Astrocyte of the cerebellum (primary cell): Measurements from ENCODE around the gene CAPN12.

Experiments
- DNase-seq: peaks from one replicate; pipeline ENCODE4 v3.0.0-alpha.2; 2011; ENCODE audit warnings: low read depth
- H3K4me3 ChIP-seq: 2 replicates; pipeline ENCODE4 v1.5.1; 2011; ENCODE audit warnings: mild to moderate bottlenecking, low read depth, low read length, moderate library complexity
- CTCF ChIP-seq: IDR thresholded peaks from 2 replicates; pipeline ENCODE4 v1.5.1; 2012; ENCODE audit warnings: low read length, low read depth, moderate library complexity, mild to moderate bottlenecking; ENCODE audit errors: missing control alignments
- in situ Hi-C: cut with HindIII; loops from 2 replicates; pipeline ENCODE4 v1.10.0; 2017; ENCODE audit warnings: low sequenced_read_pairs

The CAPN12 gene

GRCh38 chr19:38695832-38696728, 48.2 kb downstream of the CAPN12 start:
- DNase-seq: no peak
- H3K4me3 ChIP-seq: no peak overlapping the region
- in situ Hi-C loops: no loop called here
- no peak for TF ChIP-seq CTCF

- in situ Hi-C loops: no loop called here
- no peak overlapping the region for H3K4me3 ChIP-seq
- no peak for TF ChIP-seq CTCF
- no peak for DNase-seq
Measured at GRCh38 chr19:38695317-38695683, 49.0 kb downstream of the CAPN12 start.

- no peak for TF ChIP-seq CTCF
- peak; percentile 39 for DNase-seq
- in situ Hi-C loops: no loop called here
- H3K4me3 ChIP-seq: no peak overlapping the region
Measured at GRCh38 chr19:38693380-38694223, 50.7 kb downstream of the CAPN12 start.

- no peak for DNase-seq
- H3K4me3 ChIP-seq: no peak overlapping the region
- in situ Hi-C loops: no loop called here
- TF ChIP-seq CTCF: no peak
Measured at GRCh38 chr19:38692458-38693379, 51.6 kb downstream of the CAPN12 start.

- no peak for TF ChIP-seq CTCF
- H3K4me3 ChIP-seq: no peak overlapping the region
- peak; percentile 59 for DNase-seq
- in situ Hi-C loops: no loop called here
Measured at GRCh38 chr19:38691938-38692457, 52.3 kb downstream of the CAPN12 start.

DNA sequence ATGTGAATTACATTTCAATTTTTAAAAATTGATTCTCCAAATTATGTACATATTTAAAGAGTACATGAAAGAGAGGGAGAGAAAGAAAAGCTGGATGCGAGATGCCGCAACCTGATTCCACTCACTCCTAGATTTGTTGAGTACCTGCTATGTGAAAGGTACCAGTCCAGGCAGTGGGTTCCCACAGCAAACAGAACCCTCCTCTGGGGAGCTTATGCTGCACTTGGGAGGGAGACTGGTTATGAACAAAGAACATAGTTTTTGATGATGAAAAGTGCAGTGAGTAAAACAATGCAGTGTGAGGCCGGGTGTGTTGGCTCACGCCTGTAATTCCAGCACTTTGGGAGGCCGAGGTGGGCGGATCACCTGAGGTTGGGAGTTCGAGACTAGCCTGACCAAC, 53.4 kb downstream of the CAPN12 start:
- in situ Hi-C loops: no loop called here
- DNase-seq: no peak
- no peak overlapping the region for H3K4me3 ChIP-seq
- TF ChIP-seq CTCF: no peak
